Heart left ventricle (tissue), 13 donors: ENCODE results near the gene SH3TC2.

Experiments
- POLR2A ChIP-seq, 2 donors: fragments of 450-650 bp; IDR thresholded peaks; one replicate each; pipeline ENCODE4 v1.6.1; 2017; ENCODE audit warnings: antibody characterized with exemption in 2 of 2, mild to moderate bottlenecking in 2 of 2, moderate library complexity in 2 of 2
- TF ChIP-seq, protein P1 (sequence below), 12 donors: fragments of 200-600 bp; sonication (generic) in 4 of 12; IDR thresholded peaks; one replicate each; pipeline versions ENCODE4 v1.5.0 to v1.8.0; 2018 to 2022; ENCODE audit warnings: antibody characterized with exemption in 12 of 12, mild to moderate bottlenecking in 5 of 12
- donor health status: ischemic (EF 13 %, LVEDD 7.1; RV severe dilation, severe dysfunction).
- donor health status: DM: no; HTN: yes; CAD: no.
- donor health status: DM: no; HTN: no; CAD: no.
- donor health status: ischemic (EF 25% LVEDD 6.9; RV normal size, moderate dysfunction).
- donor health status: ischemic (EF 25% LVEDD 5.7; RV mildly dilated, moderate dysfunction).
- donor health status: ischemic (EF 35%, LVEDD 5.7; RV mildly dilated, moderate dysfunction).
- donor health status: nonischemic (EF 11% LVEDD 7.7; RV severe dilation, severe dysfunction).
- donor health status: DM: yes; HTN: yes; CAD: no.
- donor health status: PGD.
- donor health status: ischemic (EF 29% LVEDD 5.4; RV normal size, mild dysfunction).
- donor health status: nonischemic (EF 23%, LVEDD 6.1; RV moderate dilation, normal function).

DNA sequence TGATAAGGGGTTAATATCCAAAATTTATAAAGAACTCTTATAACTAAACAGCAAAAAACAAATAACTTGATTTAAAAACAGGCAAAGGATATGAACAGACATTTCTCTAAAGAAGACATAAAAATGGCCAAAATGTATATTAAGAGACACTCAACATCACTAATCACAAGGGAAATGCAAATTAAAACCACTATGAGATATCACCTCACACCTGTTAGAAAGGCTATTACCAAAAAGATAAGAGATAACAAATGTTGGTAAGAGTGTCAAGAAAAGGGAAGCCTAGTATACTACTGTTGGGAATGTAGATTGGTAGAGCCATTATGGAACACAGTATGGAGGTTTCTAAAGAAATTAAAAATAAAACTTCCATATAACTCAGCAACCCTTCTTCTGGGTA lies 19.4 kb upstream of the SH3TC2 start:
- TF ChIP-seq, protein P1, sequence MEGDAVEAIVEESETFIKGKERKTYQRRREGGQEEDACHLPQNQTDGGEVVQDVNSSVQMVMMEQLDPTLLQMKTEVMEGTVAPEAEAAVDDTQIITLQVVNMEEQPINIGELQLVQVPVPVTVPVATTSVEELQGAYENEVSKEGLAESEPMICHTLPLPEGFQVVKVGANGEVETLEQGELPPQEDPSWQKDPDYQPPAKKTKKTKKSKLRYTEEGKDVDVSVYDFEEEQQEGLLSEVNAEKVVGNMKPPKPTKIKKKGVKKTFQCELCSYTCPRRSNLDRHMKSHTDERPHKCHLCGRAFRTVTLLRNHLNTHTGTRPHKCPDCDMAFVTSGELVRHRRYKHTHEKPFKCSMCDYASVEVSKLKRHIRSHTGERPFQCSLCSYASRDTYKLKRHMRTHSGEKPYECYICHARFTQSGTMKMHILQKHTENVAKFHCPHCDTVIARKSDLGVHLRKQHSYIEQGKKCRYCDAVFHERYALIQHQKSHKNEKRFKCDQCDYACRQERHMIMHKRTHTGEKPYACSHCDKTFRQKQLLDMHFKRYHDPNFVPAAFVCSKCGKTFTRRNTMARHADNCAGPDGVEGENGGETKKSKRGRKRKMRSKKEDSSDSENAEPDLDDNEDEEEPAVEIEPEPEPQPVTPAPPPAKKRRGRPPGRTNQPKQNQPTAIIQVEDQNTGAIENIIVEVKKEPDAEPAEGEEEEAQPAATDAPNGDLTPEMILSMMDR (IDR thresholded peaks at IDR 0.05): no peak
- TF ChIP-seq POLR2A (IDR thresholded peaks at IDR 0.05): no peak
